ENCODE results near the gene TRAM2. TPM values are rescaled to one million over a fixed set of nuclear protein-coding genes. Genes with fewer than 3 reads are reported as not detected.

The TRAM2 gene
- total RNA-seq, 1 donor from 2014 or later = 22.1 TPM

- Mint-ChIP-seq H3K4me1 (peaks cover 44% of the 10 kb centered on the region), H3K27ac (no peak overlapping the region), H3K36me3 (no peaks in the 10 kb centered on the region), H3K4me3 (no peak overlapping the region), H3K27me3 (ENCODE audit: low read depth) (no peaks in the 10 kb centered on the region), H3K9me3 (no peaks in the 10 kb centered on the region)
- DNase-seq (ENCODE audit: low spot score in 2 of 2, unreplicated experiment in 2 of 2) = no peak
- no peak for TF ChIP-seq CTCF (IDR thresholded peaks at IDR 0.05; ENCODE audit: unreplicated experiment)
Measured at GRCh38 chr6:52591832-52592231, 15.0 kb upstream of the TRAM2 start.

- H3K4me3 Mint-ChIP-seq = no peak overlapping the region
- no peak overlapping the region for H3K27ac Mint-ChIP-seq
- H3K27me3 Mint-ChIP-seq (ENCODE audit: low read depth) = no peaks in the 10 kb centered on the region
- H3K4me1 Mint-ChIP-seq = peaks cover 37% of the 10 kb centered on the region
- DNase-seq (ENCODE audit: low spot score in 2 of 2, unreplicated experiment in 2 of 2) = no peak
- H3K36me3 Mint-ChIP-seq = no peaks in the 10 kb centered on the region
- TF ChIP-seq CTCF (IDR thresholded peaks at IDR 0.05; ENCODE audit: unreplicated experiment) = no peak
- H3K9me3 Mint-ChIP-seq = no peaks in the 10 kb centered on the region
Measured at GRCh38 chr6:52590152-52590891, 13.5 kb upstream of the TRAM2 start.

- Mint-ChIP-seq H3K9me3 (no peaks in the 10 kb centered on the region), H3K4me1 (peaks cover 28% of the 10 kb centered on the region), H3K4me3 (no peak overlapping the region), H3K36me3 (no peaks in the 10 kb centered on the region), H3K27ac (peak overlapping the region; percentile 57), H3K27me3 (ENCODE audit: low read depth) (no peaks in the 10 kb centered on the region)
- no peak for DNase-seq (ENCODE audit: low spot score in 2 of 2, unreplicated experiment in 2 of 2)
- no peak for TF ChIP-seq CTCF (IDR thresholded peaks at IDR 0.05; ENCODE audit: unreplicated experiment)
Measured at GRCh38 chr6:52588710-52589091, 11.8 kb upstream of the TRAM2 start.

GRCh38 chr6:52588087-52588709 is 11.3 kb upstream of the TRAM2 start:
- H3K9me3 Mint-ChIP-seq = no peaks in the 10 kb centered on the region
- H3K36me3 Mint-ChIP-seq = no peaks in the 10 kb centered on the region
- H3K4me3 Mint-ChIP-seq = no peak overlapping the region
- peak overlapping the region; percentile 39 for H3K27ac Mint-ChIP-seq
- H3K27me3 Mint-ChIP-seq (ENCODE audit: low read depth) = no peaks in the 10 kb centered on the region
- H3K4me1 Mint-ChIP-seq = peaks cover 28% of the 10 kb centered on the region
- no peak for DNase-seq (ENCODE audit: low spot score in 2 of 2, unreplicated experiment in 2 of 2)
- no peak for TF ChIP-seq CTCF (IDR thresholded peaks at IDR 0.05; ENCODE audit: unreplicated experiment)

GRCh38 chr6:52587001-52587400 is 10.1 kb upstream of the TRAM2 start:
- peaks cover 5% of the 10 kb centered on the region for H3K9me3 Mint-ChIP-seq
- DNase-seq (ENCODE audit: low spot score in 2 of 2, unreplicated experiment in 2 of 2) = no peak
- H3K36me3 Mint-ChIP-seq = peaks cover 11% of the 10 kb centered on the region
- no peaks in the 10 kb centered on the region for H3K27me3 Mint-ChIP-seq (ENCODE audit: low read depth)
- no peak overlapping the region for H3K27ac Mint-ChIP-seq
- no peak overlapping the region for H3K4me3 Mint-ChIP-seq
- no peak for TF ChIP-seq CTCF (IDR thresholded peaks at IDR 0.05; ENCODE audit: unreplicated experiment)
- H3K4me1 Mint-ChIP-seq = peaks cover 26% of the 10 kb centered on the region

Data from mesothelial cell of epicardium (in vitro differentiated cells).